Skeletal muscle satellite cell (primary cell): Measurements from ENCODE around the gene C12orf76.
"Not testable (repeated sequence)": the region's sequence is repeated elsewhere in the genome, so short reads cannot be mapped to it uniquely, and the experiment has no call there.

Experiments used
- H3K27me3 ChIP-seq: 2 replicates; pipeline ENCODE4 v1.7.0; 2013; ENCODE audit warnings: low read length; ENCODE audit not compliant: control insufficient read depth, insufficient read depth
- H3K36me3 ChIP-seq: 2 replicates; pipeline ENCODE4 v1.7.0; 2013; ENCODE audit warnings: mild to moderate bottlenecking, control low read depth, low read length; ENCODE audit not compliant: insufficient read depth
- H3K4me1 ChIP-seq: 2 replicates; pipeline ENCODE4 v1.7.0; 2013; ENCODE audit warnings: low read length; ENCODE audit not compliant: control insufficient read depth, insufficient read depth
- H3K4me2 ChIP-seq: 2 replicates; pipeline ENCODE4 v1.7.0; 2013; ENCODE audit warnings: mild to moderate bottlenecking, low read length
- H3K4me3 ChIP-seq: 2 replicates; pipeline ENCODE4 v1.7.0; 2013; ENCODE audit warnings: low read length
- H3K9ac ChIP-seq: 2 replicates; pipeline ENCODE4 v1.7.0; 2013; ENCODE audit warnings: mild to moderate bottlenecking, low read depth, low read length, moderate library complexity
- H3K9me3 ChIP-seq: replicated peaks from 2 replicates; pipeline ENCODE4 v1.7.0; 2013; ENCODE audit warnings: mild to moderate bottlenecking, control low read depth, low read length

Gene C12orf76

DNA sequence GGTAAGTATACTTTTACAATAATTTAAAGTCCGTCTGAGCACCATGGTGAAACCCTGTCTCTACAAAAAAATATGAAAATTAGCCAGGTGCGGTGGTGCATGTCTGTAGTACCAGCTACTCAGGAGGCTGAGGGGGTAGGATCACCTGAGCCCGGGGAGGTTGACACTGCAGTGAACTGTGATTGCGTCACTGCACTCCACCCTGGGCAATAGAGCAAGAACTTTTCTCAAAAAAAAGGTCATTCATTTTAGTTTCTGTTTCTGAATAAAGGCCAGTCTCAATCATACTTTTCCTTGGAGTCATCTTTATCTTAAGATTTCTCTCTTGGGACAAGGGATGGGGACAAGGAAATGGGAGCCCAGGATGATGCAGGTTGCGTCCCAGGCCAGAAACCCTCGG, 36.2 kb downstream of the C12orf76 start:
- H3K9ac ChIP-seq, result no peak overlapping the region
- peaks cover 47% of the 10 kb centered on the region for H3K36me3 ChIP-seq
- H3K4me1 ChIP-seq, result peaks cover 20% of the 10 kb centered on the region
- H3K27me3 ChIP-seq, result no peaks in the 10 kb centered on the region
- H3K4me2 ChIP-seq, result no peak overlapping the region
- H3K9me3 ChIP-seq, result no peaks in the 10 kb centered on the region
- no peak overlapping the region for H3K4me3 ChIP-seq

DNA sequence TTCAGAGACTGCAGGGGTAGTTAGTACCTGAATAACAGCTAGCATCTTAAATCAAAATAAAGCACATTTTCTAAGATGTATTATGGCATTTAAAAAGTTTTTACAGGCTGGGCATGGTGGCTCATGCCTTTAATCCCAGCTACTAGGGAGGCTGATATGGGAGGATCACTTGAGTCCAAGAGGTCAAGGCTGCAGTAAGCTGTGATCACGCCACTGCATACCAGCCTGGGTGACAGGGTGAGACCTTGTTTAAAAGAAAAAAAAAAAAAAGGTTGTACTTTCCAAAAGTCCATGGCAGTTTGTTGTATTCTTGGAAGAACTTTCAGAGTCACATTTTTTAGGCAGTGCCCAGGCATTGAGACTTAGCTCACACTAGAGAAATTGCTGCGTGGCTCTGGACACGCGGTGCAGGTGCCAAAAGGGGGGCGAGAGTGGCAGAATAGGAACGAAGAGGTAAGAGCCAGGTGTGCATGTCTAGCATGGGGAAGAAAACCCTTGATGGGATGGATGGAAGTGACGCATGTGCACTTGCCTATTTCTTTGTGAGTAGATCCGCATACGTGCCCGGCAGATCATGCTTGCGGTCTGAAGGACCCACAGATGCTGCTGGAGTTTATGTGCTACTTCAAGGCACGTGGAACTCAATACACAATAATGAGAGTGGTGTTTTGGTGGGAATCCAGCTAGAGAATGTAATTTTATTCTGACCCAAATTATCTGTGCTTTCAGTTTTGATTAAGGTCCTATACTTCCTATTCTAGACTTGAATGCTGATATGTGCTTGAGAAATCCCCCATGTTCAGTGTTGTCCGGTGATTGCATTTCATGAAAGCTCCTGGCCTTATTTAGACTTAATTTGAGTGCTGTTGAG, 37.2 kb downstream of the C12orf76 start:
- Histone ChIP-seq H3K9ac (no peak overlapping the region), H3K27me3 (no peaks in the 10 kb centered on the region), H3K9me3 (no peaks in the 10 kb centered on the region), H3K4me3 (no peak overlapping the region), H3K36me3 (peaks cover 42% of the 10 kb centered on the region), H3K4me1 (peaks cover 20% of the 10 kb centered on the region), H3K4me2 (no peak overlapping the region)

DNA sequence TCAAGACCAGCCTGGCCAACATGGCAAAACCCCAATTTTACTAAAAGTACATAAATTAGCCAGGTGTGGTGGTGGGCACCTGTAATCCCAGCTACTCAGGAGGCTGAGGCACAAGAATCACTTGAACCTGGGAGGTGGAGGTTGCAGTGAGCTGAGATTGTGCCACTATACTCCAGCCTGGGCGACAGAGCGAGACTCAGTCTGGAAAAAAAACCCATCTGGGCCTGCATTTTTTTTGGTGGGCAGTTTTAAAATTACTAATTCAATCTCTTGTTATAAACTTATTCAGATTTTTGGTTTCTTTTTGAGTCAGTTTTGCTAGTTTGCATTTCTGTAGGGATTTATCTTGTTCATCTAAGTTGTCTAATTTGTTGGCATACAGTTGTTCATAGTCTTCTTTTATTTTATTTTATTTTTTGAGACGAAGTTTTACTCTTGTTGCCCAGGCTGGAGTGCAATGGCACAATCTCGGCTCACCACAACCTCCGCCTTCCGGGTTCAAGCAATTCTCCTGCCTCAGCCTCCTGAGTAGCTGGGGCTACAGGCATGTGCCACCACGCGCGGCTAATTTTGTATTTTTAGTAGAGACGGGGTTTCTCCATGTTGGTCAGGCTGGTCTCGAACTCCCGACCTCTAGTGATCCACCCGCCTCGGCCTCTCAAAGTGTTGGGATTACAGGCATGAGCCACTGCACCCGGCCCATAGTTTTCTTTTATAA, 39.5 kb downstream of the C12orf76 start:
- Histone ChIP-seq H3K4me1 (peaks cover 23% of the 10 kb centered on the region), H3K36me3 (peaks cover 35% of the 10 kb centered on the region)
- H3K9me3 ChIP-seq, H3K4me2 ChIP-seq, H3K4me3 ChIP-seq, H3K27me3 ChIP-seq, H3K9ac ChIP-seq: not testable (repeated sequence)

DNA sequence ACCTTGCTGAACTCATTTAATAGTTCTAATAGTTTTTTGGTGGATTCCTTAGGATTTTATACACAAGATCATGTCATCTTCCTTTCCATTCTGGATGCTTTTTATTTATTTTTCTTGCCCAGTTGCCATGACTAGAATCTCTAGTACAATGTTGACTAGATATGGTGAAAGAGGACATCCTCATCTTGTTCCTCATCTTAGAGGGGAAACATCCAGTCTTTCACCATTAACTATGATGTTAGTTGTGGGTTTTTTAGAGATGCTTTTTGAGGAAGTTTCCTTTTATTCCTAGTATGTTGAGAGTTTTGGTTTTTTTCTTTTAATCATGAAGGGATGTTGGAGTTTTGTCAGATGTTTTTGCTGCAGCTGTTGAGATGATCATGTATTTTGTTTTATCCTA, 40.4 kb downstream of the C12orf76 start:
- Histone ChIP-seq H3K27me3 (no peaks in the 10 kb centered on the region), H3K4me2 (no peak overlapping the region), H3K4me3 (no peak overlapping the region), H3K9me3 (no peaks in the 10 kb centered on the region), H3K4me1 (peaks cover 31% of the 10 kb centered on the region), H3K36me3 (peaks cover 32% of the 10 kb centered on the region), H3K9ac (no peak overlapping the region)

DNA sequence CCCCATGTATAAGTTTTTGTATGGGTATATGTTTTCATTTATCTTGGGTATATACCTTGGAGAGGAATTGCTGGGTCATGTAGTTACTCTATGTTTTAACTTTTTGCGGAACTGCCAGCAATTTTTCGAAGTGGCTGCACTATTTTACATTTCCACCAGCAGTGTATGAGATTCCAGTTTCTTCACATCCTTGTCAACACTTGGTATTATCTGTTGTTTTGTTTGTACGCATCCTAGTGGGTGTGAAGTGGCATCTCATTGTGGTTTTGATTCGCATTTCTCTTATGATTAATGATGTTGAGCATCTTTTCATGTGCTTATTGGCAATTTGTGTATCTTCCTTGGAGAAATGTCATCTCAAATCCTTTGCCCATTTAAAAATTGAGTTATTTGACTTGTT, 42.2 kb downstream of the C12orf76 start:
- Histone ChIP-seq H3K4me2 (no peak overlapping the region), H3K36me3 (peaks cover 22% of the 10 kb centered on the region), H3K27me3 (no peaks in the 10 kb centered on the region), H3K4me3 (no peak overlapping the region), H3K9me3 (no peaks in the 10 kb centered on the region), H3K9ac (no peak overlapping the region), H3K4me1 (peaks cover 36% of the 10 kb centered on the region)

DNA sequence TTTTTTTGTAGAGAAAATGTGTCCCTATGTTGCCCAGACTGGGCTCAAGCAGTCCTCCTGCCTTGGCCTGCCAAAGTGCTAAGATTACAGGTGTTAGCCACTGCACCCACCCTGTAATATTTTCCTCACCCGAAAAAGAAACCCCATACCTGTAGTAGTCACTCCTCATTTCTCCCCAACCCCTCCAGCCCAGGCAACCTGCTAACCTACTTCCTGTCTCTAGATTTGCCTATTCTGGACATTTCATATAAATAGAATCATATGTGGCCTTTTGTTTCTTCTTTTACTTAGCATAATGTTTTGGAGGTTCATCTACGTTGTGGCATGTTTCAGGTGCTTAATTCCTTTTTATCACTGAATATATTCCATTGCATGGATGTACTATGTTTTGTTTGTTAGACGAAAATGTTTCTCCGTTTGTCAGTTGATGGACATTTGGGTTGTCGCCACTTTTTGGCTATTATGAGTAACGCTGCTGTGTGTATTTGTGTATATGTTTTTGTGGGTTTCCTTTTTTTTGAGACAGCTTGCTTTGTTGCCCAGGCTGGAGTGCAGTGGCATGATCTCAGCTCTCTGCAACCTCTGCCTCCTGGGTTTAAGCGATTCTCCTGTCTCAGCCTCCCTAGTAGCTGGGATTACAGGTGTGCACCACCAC, 42.9 kb downstream of the C12orf76 start:
- Histone ChIP-seq H3K27me3 (no peaks in the 10 kb centered on the region), H3K9me3 (no peaks in the 10 kb centered on the region), H3K9ac (no peak overlapping the region), H3K4me2 (no peak overlapping the region), H3K4me1 (peaks cover 32% of the 10 kb centered on the region), H3K36me3 (peaks cover 20% of the 10 kb centered on the region), H3K4me3 (no peak overlapping the region)

DNA sequence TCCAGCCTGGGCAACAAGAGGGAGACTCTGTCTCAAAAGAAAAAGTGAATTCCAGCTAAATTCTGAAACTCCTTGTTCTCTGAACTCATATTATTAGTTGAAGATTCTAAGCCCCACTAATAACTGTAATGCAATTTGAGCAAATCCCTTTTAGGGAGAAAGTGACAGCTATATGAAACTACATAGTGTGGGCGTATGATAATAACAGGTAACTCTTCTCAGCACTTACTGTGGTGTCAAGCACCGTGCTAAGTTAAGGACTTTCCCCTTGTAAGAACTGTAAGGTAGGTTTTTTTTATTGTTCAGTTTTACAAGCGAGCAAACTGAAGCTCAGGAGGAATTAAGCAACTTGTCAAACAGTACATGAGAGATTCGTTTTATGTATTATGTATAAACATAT, 43.7 kb downstream of the C12orf76 start:
- H3K4me3 ChIP-seq, result no peak overlapping the region
- no peaks in the 10 kb centered on the region for H3K9me3 ChIP-seq
- no peaks in the 10 kb centered on the region for H3K27me3 ChIP-seq
- H3K4me2 ChIP-seq, result no peak overlapping the region
- peaks cover 17% of the 10 kb centered on the region for H3K36me3 ChIP-seq
- H3K9ac ChIP-seq, result no peak overlapping the region
- peaks cover 31% of the 10 kb centered on the region for H3K4me1 ChIP-seq

DNA sequence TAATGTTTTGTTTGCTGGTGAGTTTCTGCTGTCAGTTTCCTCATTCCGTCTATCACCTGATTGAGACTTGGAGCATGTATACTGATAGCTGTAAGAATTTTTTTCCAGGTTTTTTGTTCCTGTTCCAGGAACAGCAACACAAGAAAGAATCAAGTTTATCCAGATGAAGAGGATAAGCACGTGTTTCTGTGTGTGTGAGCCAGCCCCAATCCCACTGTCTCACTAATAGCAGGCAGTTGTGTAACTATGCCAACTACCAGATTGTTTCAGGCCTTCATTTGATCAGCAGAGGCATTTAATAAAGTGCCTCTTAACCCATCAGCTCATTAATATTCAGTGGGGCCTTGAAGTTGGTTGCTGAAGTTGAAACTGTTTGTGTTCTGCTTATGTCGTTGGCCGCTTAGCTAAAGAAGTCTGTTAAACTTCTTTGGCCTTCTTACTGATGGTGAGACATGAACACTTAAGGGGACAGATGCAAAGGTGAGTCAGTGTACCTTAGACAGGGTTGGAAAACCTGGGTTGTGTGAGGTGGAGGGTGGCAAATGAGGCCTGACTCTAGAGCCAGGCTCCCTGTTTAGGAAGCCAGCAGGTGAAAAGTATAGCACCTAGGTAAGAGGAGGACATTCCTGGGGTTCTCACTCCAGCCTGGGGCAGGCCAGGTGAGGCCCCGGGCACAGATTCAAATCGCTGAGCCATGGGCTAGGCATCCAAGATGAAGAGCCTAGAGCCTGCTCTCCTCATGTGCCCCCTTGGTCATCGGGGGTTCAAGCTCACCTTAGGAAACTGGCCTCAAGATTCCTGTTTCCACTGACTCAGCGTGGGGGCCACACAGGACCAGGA, 45.4 kb downstream of the C12orf76 start:
- no peak overlapping the region for H3K4me3 ChIP-seq
- H3K4me2 ChIP-seq, result peak overlapping the region; percentile 75
- no peaks in the 10 kb centered on the region for H3K27me3 ChIP-seq
- H3K36me3 ChIP-seq, result peaks cover 17% of the 10 kb centered on the region
- H3K4me1 ChIP-seq, result peaks cover 39% of the 10 kb centered on the region
- H3K9me3 ChIP-seq, result no peaks in the 10 kb centered on the region
- H3K9ac ChIP-seq, result peak overlapping the region; percentile 75

DNA sequence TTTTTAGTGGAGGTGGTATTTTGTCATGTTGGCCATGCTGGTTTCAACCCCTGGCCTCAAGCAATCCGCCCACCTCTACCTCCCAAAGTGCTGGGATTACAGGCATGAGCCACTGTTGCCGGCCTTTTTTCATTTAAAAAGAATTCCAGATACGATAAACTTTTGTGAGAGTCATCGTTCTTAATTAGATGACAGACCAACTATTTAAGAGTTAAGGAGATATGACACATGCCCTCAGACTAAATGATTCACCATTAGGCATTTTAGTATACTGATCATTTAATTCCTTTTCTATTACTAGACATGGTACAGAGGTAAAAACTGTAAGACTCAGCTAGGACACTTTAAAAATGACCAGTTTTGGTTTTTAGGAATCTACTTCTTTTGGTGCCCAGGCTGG, 46.7 kb downstream of the C12orf76 start:
- Histone ChIP-seq H3K9me3 (no peaks in the 10 kb centered on the region), H3K9ac (peak overlapping the region; percentile 93), H3K4me2 (peak overlapping the region; percentile 98), H3K4me1 (peaks cover 42% of the 10 kb centered on the region), H3K4me3 (peak overlapping the region; percentile 81), H3K27me3 (no peaks in the 10 kb centered on the region), H3K36me3 (peaks cover 17% of the 10 kb centered on the region)

DNA sequence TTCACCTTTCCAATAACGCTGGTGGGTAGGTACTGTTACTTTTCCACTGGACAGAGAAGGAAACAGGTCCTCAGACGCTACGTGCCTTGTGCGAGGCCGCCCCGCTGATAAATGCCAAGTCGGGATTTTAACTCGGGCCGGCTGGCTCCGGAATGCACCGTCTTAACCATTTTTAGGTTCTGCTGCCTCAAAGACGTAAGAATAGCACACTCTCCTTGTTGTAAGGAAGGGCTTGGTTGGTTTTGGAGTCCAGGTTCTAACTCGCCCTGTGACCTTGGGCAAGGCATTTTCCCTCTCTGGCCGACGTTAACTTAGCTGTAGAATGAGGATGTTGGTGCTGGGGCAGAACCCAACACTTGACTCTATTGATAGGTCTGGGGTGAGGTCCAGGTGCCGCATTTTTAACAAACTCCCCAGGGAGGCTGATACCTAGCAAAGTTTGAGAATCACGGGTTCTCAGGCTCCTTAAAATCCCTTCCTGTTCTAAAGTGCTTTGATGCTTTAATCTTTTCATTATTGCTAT, 48.3 kb downstream of the C12orf76 start:
- Histone ChIP-seq H3K27me3 (no peaks in the 10 kb centered on the region), H3K9ac (peak overlapping the region; percentile 93)

DNA sequence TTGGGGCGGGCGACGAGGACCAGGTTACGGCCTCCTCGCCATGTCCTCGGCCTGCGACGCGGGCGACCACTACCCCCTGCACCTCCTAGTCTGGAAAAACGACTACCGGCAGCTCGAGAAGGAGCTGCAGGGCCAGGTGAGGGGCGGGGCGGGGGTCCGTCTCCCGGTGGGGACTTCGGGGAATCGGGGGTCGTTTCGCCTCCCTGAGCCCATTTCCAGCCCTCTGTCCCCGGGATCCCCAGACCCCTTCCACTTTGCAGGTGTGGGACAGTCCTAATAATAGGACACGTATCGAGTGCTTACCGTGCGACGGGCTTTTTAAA, 48.7 kb downstream of the C12orf76 start:
- no peaks in the 10 kb centered on the region for H3K9me3 ChIP-seq
- H3K4me3 ChIP-seq, result peak overlapping the region; percentile 81
- peaks cover 44% of the 10 kb centered on the region for H3K4me1 ChIP-seq
- H3K36me3 ChIP-seq, result peaks cover 10% of the 10 kb centered on the region
- peak overlapping the region; percentile 98 for H3K4me2 ChIP-seq
- H3K9ac ChIP-seq, result peak overlapping the region; percentile 93
- H3K27me3 ChIP-seq, result no peaks in the 10 kb centered on the region

More for the DNA sequence above, 48.3 kb downstream of the C12orf76 start:
- Histone ChIP-seq H3K4me3 (peak overlapping the region; percentile 81), H3K4me2 (peak overlapping the region; percentile 98), H3K4me1 (peaks cover 42% of the 10 kb centered on the region), H3K36me3 (peaks cover 12% of the 10 kb centered on the region), H3K9me3 (no peaks in the 10 kb centered on the region)
